HTR-8/SVneo (cell line): ENCODE data around the gene FAHD2A.
"Not testable (repeated sequence)": the region's sequence is repeated elsewhere in the genome, so short reads cannot be mapped to it uniquely, and the experiment has no call there.

ENCODE experiments used
- DNase-seq: peaks from one replicate; pipeline ENCODE4 v3.0.0; 2011; ENCODE audit warnings: low spot score, mixed read lengths; ENCODE audit not compliant: insufficient read length
- FAIRE-seq: peaks from 2 replicates; lab custom pipeline; 2011; peaks lifted over from hg19 to GRCh38; lab: Jason Lieb, UNC

FAHD2A gene, protein sequence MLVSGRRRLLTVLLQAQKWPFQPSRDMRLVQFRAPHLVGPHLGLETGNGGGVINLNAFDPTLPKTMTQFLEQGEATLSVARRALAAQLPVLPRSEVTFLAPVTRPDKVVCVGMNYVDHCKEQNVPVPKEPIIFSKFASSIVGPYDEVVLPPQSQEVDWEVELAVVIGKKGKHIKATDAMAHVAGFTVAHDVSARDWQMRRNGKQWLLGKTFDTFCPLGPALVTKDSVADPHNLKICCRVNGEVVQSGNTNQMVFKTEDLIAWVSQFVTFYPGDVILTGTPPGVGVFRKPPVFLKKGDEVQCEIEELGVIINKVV

DNA sequence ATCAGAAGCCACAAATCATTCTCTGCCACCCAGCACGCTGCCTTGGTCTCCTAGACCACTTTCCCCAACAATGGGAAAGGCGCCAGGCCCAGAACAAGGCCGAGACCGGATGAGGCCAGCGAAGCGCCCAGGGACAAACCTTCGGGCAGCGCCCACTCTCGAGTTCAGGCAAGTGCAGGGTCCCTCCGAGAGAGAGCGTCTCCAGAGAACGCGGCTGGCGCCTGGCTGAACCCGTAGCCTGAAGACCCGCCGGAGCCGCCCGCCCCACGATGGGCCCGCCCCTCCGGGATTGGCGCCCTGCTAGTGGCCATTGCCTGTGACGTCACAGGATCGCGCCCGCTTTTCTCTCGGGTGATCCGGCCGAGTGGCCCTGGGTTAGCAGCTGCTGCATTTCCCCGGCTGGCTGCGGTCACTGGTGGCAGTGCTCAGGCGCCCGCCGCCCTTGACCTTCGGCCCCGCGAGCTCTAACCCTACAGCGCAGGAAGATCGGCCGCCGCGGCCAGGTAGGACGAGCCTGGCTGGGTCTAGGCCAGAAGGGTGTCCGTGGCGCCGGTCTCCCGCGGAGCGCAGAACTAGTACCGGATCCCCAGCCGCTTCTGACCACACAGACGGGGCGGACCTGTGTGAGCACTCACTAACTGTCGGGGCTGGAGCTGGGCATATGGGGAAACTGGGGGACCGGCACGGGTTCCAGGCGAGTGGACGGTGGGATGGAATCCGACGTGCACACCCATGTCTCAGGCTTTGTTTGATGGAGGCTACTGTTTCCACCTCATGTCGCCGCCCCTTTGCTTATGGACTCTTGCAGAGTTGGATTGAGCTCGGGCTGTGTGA, at the start of gene FAHD2A:
Gene FAHD2A, plus strand, starts transcription at position 339 of the 834 bp plus-strand sequence. CDS start 2,851 bp downstream, outside the sequence.
- DNase-seq (peak; percentile 99), FAIRE-seq (peak; percentile 62)

DNA sequence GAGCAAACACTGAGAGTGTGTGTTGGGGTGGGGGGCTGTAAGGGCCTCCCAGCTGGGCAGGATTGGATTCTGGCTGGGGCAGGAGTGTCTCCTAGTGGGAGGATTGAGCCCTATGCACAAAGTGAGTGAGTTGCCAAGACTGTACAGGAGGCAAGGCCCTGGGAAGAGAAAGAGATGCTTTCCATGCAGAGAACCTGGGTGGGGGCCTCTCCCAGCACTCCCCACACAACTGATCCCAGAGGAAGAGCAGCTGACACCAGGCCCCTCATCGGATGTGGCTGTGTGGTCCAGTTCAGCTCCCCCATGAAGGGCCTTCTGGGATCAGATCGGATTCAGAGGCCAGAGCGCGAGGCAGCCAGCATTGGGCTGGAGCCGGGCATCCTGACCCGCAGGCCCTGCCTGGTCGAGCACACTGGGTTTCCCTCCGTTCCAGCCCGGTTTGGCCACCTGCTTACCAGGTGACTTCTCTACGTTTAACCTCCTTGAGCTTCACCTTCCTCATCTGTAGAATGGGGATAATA, 49.4 kb upstream of the FAHD2A start:
- DNase-seq (no peak), FAIRE-seq (no peak)

DNA sequence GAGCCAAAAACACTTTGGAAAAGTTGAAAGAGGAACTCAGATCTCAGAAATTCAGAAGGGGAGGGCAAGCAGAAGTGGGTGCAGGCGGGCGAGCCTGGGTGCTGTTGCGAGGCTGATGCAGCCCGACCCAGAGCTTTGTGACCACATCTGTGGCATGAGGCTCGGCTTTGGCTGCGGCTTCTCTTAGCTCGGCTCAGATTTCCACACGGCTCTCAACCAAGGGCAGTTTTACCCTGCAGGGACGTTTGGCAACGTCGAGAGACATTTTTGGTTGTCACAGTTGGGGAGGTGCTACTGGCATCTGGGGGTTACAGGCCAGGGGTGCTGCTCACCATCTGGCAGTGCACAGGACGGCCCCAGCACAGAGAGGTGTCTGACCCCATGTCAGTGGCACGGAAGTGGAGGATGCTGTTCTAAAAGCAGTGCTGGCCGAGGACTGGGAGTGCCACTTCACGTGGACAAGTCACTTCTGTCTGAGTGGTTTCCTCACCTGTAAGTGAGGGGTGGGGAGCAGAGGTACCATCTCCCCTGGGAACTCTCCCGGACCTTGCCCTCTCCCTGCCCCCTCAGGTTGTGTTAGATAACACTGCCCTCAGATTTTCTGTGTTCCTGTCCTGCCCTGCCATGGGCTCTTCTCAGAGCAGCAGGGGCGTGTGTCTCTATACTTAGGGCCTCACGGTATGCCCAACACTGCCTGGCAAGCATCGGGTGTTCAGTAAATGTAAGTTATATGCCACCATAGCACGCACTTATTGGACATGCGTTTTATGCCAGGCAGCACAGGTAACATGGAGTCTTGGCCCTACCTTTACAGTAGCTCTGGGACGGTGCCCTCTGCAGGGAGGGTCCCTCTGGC, 48.7 kb upstream of the FAHD2A start:
- FAIRE-seq (peak; percentile 80), DNase-seq (no peak)

DNA sequence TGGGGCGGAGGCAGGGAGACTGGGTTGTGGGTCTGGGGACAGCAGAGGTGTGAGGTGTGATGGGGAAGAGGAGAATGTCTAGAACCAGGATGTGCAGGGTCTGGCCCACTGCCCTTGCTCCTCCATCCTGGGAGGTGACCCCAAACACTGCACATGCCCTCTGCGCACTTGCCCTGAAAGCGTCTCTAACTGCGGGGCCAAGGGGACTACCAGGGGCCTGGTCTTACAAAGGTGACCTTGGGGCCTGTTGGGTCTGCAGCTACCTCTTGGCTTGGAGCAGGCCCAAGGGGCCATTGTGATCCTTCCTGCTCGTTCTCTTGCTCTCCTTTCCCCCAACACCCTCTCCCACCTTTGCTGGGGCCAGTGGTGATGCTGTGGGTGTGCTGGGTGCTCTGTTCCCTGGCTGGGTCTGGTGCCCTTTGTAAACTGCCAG, 48.0 kb upstream of the FAHD2A start:
- DNase-seq (no peak), FAIRE-seq (no peak)

DNA sequence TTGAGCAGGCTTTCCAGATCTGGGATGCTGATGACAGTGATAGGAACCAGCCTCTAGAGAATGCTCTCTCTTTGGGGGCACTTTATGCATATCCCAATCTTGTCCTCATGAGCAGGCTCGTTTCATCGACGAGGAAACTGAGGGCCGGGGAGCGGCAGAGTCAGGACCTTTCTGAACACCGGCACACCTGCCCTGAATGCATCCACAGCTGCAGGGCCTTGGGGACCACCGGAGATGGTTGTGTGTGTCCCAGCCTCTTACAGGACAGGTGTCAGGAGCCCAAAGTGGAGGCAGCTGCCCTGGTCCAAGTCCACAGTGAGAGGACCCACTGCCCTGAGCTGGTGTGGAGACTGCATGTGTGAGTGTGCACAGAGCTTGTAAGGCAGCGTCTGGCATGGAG, 47.6 kb upstream of the FAHD2A start:
- no peak for FAIRE-seq
- no peak for DNase-seq

DNA sequence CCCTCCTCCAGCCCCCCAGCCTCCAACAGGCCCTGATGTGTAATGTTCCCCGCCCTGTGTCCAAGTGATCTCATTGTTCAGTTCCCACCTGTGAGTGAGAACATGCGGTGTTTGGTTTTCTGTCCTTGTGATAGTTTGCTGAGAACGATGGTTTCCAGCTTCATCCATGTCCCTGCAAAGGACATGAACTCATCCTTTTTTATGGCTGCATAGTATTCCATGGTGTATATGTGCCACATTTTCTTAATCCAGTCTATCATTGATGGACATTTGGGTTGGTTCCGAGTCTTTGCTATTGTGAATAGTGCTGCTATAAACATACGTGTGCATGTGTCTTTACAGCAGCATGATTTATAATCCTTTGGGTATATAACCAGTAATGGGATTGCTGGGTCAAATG, 47.0 kb upstream of the FAHD2A start:
- DNase-seq, FAIRE-seq: not testable (repeated sequence)

DNA sequence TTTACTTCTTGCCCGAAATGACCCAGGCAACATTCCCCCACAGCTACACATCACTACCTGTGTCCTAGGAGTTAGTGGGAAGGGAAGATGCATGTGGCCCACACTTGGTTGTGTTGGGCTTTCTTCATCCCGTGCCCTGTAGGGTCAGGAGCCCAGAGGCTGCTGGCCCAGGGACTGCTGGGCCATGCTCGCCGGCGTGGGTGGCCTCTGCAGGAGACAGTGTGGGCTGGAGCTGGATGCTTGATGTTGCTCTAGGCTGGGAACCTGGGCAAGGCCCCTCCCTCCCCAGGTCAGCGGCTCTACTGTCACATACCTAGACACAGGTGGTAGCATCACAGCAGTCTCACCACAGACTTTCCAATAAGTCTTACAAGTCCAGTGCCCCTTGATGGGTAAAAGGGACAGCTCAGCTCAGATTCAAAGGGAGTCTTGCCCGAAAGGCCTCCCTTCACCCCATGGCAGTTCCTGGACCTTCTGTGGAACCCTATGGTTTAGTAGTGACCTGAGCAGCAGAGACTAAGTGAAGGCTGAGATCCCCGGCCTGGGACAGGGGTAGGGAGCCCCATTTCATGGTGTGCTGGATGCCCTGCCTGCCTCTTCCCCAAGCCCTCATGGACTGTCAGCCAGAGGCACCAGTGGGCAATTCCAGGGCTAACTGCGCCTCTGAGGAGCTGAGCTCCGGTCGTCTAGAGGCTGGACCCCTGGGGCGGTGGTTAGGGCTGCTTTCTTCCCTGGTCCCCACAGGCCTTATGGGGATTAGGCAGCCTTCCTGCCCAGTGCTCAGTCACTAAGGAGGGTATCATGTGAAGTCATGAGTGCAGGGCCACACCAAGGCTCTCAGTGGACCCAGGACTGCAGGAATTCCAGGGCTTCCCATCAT, 45.4 kb upstream of the FAHD2A start:
- DNase-seq (no peak), FAIRE-seq (peak; percentile 33)

DNA sequence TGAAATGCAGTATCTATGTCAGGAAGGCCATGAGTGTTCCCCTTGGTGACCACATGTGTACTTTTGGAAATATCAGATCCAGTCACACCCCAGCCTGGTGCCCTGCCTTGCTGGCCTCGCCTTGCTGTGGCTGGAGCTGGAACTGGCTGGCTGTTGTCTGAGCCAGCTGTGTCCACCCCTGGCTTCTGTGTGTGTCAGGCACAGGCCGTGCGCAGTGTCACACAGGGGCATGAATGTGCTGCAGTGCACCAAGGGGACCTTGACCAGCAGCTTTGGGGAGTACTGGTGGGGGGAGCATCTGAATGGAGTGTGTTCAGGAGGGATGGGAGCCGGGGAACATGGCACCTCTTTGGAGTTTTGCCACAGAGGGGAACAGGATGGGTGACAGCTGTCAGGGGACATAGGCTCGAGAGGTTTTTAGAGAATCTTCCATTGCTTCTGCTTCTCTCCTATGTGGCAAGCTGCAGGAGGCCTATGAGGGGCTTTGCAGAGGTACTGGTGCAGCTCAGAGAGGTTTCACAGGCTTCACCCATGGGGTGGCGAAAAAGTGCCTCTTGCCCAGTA, 44.7 kb upstream of the FAHD2A start:
- DNase-seq (no peak), FAIRE-seq (no peak)

DNA sequence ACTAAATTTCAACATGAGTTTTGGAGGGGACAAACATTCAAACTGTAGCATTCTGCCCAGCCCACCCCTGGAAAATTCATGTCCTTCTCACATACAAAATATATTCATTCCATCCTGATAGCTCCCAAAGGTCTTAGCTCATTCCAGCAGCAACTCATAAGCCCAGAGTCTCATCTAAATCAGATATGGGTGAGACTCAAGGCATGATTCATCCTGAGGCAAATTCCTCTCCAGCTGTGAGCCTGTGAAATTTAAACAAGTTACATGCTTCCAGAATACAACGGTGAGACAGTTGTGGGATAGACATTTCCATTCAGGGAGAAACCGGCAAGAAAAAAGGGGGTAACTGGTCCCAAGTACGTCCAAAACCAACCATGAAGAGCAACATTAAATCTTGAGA, 43.5 kb upstream of the FAHD2A start:
- DNase-seq (peak; percentile 30), FAIRE-seq (peak; percentile 63)

DNA sequence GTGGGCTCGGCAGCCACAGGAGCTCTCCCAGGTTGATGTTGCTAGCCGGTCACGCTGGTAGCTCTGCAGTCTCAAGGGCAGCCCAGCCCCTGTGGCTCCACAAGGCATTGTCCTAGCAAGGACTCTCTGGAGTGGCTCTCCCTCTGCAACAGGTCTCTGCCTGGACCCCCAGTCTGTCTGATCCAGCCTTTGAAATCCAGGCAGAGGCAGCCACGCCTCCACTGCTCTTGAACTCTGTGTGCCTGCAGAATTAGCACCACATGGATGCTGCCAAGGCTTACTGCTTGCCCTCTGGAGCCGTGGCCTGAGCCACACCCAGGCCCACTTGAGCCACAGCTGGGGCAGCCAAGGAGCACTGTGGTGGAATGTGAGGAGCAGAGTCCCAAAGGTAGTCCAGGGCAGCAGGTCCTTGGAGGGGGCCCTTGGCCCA, 43.0 kb upstream of the FAHD2A start:
- DNase-seq (no peak), FAIRE-seq (peak; percentile 62)

DNA sequence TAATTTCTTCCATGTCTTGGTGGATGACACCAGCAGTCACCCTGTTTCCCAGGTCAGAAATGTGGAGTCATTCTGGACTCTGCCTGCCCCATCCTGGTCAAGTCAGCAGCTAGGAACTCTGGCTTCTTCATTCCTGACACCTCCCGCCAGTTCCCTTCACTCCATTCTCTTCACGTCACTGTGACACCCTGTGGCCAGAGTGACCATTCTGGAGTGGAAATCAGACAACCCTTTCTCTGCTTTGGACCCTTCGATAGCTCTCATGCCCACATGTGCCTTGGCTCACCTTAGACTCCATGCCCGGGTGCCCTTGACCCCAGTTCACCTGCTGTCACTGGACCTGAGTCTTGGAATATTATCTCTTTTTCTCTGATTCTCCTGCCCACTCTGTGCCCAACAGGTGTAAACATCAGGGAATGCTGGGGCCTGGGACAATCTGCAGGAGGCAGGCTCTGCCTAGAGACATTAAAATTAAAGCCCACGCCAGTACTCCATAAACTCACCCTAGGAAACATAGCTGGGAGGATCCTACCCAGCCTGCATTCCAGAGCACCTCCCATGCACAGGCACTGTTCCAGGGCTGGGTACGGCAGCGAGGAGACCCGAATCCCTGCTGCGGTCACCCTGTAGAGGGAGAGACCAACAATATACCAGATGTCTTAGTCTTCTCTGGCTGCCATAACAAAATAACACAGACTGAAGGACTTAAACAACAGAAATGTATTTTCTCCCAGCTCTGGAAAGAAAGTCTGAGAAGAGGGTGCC, 41.1 kb upstream of the FAHD2A start:
- FAIRE-seq: peak; percentile 54
- DNase-seq: no peak

DNA sequence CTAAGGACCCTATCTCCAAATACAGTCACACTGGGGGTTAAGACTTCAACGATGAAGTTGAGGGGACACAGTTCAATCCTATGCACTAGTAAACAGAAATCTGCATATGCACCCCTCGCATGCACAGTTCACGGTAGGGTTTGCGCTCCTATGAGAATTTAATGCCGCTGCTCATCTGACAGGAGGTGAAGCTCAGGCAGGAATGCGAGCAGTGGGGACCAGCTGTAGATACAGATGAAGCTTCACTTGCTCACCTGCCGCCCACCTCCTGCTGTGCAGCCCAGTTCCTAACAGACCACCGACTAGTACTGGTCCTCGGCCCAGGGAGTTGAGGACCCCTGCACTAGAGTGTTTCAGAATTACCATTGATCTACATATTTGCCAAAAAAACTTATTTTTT, 40.0 kb upstream of the FAHD2A start:
- FAIRE-seq (peak; percentile 72), DNase-seq (no peak)

DNA sequence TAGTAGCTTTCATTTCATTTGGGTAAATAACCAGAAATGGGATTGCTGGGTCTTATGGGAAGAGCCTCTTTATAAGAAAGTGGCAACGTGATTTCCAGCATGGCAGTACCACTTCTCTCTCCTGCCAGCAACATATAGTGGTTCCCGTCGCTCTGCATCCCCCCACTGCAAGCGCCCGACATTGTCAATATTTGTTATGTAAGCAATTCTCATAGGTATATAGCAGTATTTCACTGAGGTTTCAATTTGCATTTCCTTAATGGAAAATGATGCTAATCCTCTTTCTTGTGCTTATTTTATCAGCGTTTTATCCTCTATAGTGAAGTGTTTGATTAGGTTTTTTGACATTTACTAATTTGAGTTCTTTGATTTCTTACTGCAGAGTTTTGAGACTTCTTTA, 36.0 kb upstream of the FAHD2A start:
- DNase-seq (no peak), FAIRE-seq (no peak)

DNA sequence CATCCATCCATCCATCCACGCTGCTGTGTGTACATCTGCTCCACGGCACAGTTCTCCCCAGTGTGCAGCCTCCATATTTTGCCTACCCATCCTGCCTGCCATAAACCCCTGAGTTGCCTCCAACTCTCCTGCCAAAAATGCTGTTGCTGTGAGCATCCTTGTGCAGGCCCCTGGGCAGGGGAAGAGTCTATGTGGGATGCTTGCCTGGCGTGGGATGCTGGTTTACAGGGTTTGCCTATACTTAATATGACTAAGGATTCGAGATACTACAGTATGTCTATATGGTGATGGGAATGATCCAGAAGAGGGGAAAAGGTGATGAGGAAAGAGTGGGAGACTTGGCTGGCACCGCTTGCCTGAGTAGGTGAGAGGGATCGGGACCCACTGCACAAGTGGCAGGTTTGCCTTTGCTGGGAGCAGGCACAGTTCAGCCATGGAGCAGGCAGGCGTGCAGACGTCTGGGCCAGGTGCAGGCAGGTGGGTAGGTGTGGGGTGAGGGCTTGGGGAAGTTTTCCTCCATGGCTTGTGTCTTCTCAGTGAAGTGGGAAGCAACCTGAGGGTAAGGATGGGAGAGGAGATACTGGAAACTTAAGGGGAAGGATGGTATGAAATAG, 30.2 kb upstream of the FAHD2A start:
- FAIRE-seq (no peak), DNase-seq (no peak)

DNA sequence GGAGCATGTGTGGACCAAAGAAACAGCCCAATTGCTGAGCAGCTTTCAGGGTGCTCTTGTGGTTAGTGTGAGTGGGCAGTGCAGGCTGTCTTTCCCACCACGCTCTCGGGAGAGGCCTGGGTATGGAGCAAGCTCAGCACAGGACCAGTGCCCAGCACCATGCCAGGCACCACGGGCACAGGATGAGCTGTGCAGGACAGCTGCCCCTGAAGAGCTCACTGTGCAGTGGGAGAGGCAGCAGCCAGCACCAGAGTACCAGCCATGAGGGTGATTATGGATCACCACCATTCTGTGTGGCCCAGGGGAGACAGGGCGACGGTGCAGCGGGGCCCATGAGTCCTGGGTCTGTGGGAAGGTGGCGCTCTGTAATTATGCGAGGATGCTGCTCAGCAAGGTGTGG, 29.7 kb upstream of the FAHD2A start:
- DNase-seq (no peak), FAIRE-seq (peak; percentile 70)

DNA sequence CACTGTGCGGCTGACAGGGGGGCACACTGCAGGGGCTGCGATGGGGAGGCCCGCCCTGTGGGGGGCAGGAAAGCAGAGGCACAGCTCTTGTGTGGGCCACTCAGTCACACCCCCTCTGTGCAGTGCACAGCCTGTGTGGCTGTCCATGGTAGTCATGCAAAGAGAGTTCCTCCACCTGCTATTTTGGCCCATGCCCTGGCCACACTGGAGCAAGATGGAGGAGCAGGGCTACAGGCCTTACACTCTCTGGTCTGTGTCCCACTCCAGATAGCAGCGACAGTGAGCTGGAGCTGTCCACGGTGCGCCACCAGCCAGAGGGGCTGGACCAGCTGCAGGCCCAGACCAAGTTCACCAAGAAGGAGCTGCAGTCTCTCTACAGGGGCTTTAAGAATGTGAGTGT, 28.5 kb upstream of the FAHD2A start:
- no peak for DNase-seq
- FAIRE-seq: no peak

DNA sequence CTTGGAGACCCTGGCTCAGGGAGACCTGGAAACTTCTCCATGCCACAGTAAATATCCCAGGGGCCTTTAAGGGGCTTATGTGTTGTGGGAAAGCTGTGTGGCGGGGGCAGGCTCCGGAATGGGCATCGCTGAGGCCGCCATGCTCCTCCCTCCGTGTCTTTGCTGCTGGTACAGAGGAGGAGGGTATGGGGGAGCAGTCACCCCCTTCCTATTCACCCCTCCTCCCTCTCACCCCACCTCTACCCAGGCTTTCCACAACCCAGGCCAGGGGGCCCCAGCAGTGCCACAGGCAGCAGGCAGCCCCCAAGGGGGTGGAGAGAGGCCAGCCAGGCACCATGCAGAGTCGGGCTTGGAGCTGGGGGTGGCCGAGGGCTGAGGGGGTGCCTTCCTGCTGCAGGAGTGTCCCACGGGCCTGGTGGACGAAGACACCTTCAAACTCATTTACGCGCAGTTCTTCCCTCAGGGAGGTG, 28.0 kb upstream of the FAHD2A start:
- DNase-seq (no peak), FAIRE-seq (no peak)
